ENCODE results near the gene FRK.
"Not testable (repeated sequence)": the region's sequence is repeated elsewhere in the genome, so short reads cannot be mapped to it uniquely, and the experiment has no call there.

The FRK gene

GRCh38 chr6:115944829-115945228, 115.9 kb downstream of the FRK start:
- not testable (repeated sequence) for H3K79me2 ChIP-seq (ENCODE audit: control insufficient read depth, insufficient read depth, low read length, poor library complexity); H4K91ac ChIP-seq (ENCODE audit: low read depth, low read length); H2BK120ac ChIP-seq (ENCODE audit: insufficient read depth, low read length, poor library complexity); H3K4me2 ChIP-seq (ENCODE audit: low read length); H2AFZ ChIP-seq (ENCODE audit: insufficient read depth, low read length, poor library complexity); H2BK12ac ChIP-seq (ENCODE audit: low read length); H2AK5ac ChIP-seq (ENCODE audit: low read length); H4K12ac ChIP-seq (ENCODE audit: low read depth, low read length); H3K4ac ChIP-seq (ENCODE audit: low read depth, low read length); H3K36me3 ChIP-seq (ENCODE audit: control insufficient read depth in 1 of 2, insufficient read depth in 2 of 2, low read length in 2 of 2); H3K9ac ChIP-seq (ENCODE audit: low read length); H3K4me1 ChIP-seq (ENCODE audit: control insufficient read depth in 1 of 2, insufficient read depth in 2 of 2, low read length in 2 of 2); DNase-seq; H2BK5ac ChIP-seq (ENCODE audit: low read depth, low read length, poor library complexity); H3K14ac ChIP-seq (ENCODE audit: low read length); H3K9me3 ChIP-seq (ENCODE audit: insufficient read depth, low read depth, low read length); H3K4me3 ChIP-seq (ENCODE audit: low read depth, low read length); H3K23ac ChIP-seq (ENCODE audit: low read length); H3K27me3 ChIP-seq (ENCODE audit: insufficient read depth, low read length); H4K8ac ChIP-seq (ENCODE audit: low read depth, low read length); H3K18ac ChIP-seq (ENCODE audit: low read length); H3K27ac ChIP-seq (ENCODE audit: low read depth, low read length); H3K79me1 ChIP-seq (ENCODE audit: low read length)

GRCh38 chr6:115937502-115937901, 123.2 kb downstream of the FRK start:
- not testable (repeated sequence) for H4K91ac ChIP-seq (ENCODE audit: low read depth, low read length); H2AFZ ChIP-seq (ENCODE audit: insufficient read depth, low read length, poor library complexity); H3K79me2 ChIP-seq (ENCODE audit: control insufficient read depth, insufficient read depth, low read length, poor library complexity); H3K79me1 ChIP-seq (ENCODE audit: low read length); H3K27ac ChIP-seq (ENCODE audit: low read depth, low read length); H3K36me3 ChIP-seq (ENCODE audit: control insufficient read depth in 1 of 2, insufficient read depth in 2 of 2, low read length in 2 of 2); H2BK12ac ChIP-seq (ENCODE audit: low read length); H3K9me3 ChIP-seq (ENCODE audit: insufficient read depth, low read depth, low read length); H2BK120ac ChIP-seq (ENCODE audit: insufficient read depth, low read length, poor library complexity); H3K4ac ChIP-seq (ENCODE audit: low read depth, low read length); DNase-seq; H3K27me3 ChIP-seq (ENCODE audit: insufficient read depth, low read length); H4K8ac ChIP-seq (ENCODE audit: low read depth, low read length); H3K18ac ChIP-seq (ENCODE audit: low read length); H3K4me2 ChIP-seq (ENCODE audit: low read length); H3K4me1 ChIP-seq (ENCODE audit: control insufficient read depth in 1 of 2, insufficient read depth in 2 of 2, low read length in 2 of 2); H2AK5ac ChIP-seq (ENCODE audit: low read length); H2BK5ac ChIP-seq (ENCODE audit: low read depth, low read length, poor library complexity); H3K4me3 ChIP-seq (ENCODE audit: low read depth, low read length); H4K12ac ChIP-seq (ENCODE audit: low read depth, low read length); H3K14ac ChIP-seq (ENCODE audit: low read length); H3K23ac ChIP-seq (ENCODE audit: low read length); H3K9ac ChIP-seq (ENCODE audit: low read length)
- no CpG with 5 or more reads among the region's 2 CpGs for WGBS (ENCODE audit: extremely low coverage, insufficient coverage, insufficient read length)

GRCh38 chr6:115935361-115935760, 125.3 kb downstream of the FRK start:
- Histone ChIP-seq H3K9me3 (ENCODE audit: insufficient read depth, low read depth, low read length) (no peaks in the 10 kb centered on the region), H3K79me2 (ENCODE audit: control insufficient read depth, insufficient read depth, low read length, poor library complexity) (no peaks in the 10 kb centered on the region), H3K27ac (ENCODE audit: low read depth, low read length) (no peak overlapping the region), H3K9ac (ENCODE audit: low read length) (no peak overlapping the region), H3K36me3 (ENCODE audit: control insufficient read depth in 1 of 2, insufficient read depth in 2 of 2, low read length in 2 of 2) (no peaks in the 10 kb centered on the region), H3K14ac (ENCODE audit: low read length) (no peak overlapping the region), H3K27me3 (ENCODE audit: insufficient read depth, low read length) (no peaks in the 10 kb centered on the region), H3K4me3 (ENCODE audit: low read depth, low read length) (no peak overlapping the region), H2AFZ (ENCODE audit: insufficient read depth, low read length, poor library complexity) (no peak overlapping the region), H2AK5ac (ENCODE audit: low read length) (no peak overlapping the region), H4K8ac (ENCODE audit: low read depth, low read length) (no peak overlapping the region), H2BK12ac (ENCODE audit: low read length) (no peak overlapping the region), H3K79me1 (ENCODE audit: low read length) (no peaks in the 10 kb centered on the region), H4K12ac (ENCODE audit: low read depth, low read length) (no peak overlapping the region), H3K23ac (ENCODE audit: low read length) (no peak overlapping the region), H2BK5ac (ENCODE audit: low read depth, low read length, poor library complexity) (no peak overlapping the region), H3K4me1 (ENCODE audit: control insufficient read depth in 1 of 2, insufficient read depth in 2 of 2, low read length in 2 of 2) (no peaks in the 10 kb centered on the region), H3K4me2 (ENCODE audit: low read length) (no peak overlapping the region), H3K4ac (ENCODE audit: low read depth, low read length) (no peak overlapping the region), H2BK120ac (ENCODE audit: insufficient read depth, low read length, poor library complexity) (no peak overlapping the region), H3K18ac (ENCODE audit: low read length) (no peak overlapping the region), H4K91ac (ENCODE audit: low read depth, low read length) (no peak overlapping the region)
- no CpG with 5 or more reads among the region's 8 CpGs for WGBS (ENCODE audit: extremely low coverage, insufficient coverage, insufficient read length)
- no peak for DNase-seq

- no peak overlapping the region for H2BK5ac ChIP-seq (ENCODE audit: low read depth, low read length, poor library complexity)
- H3K4me2 ChIP-seq (ENCODE audit: low read length), result no peak overlapping the region
- H3K9me3 ChIP-seq (ENCODE audit: insufficient read depth, low read depth, low read length), result no peaks in the 10 kb centered on the region
- H3K36me3 ChIP-seq (ENCODE audit: control insufficient read depth in 1 of 2, insufficient read depth in 2 of 2, low read length in 2 of 2), result no peaks in the 10 kb centered on the region
- no peak overlapping the region for H3K27ac ChIP-seq (ENCODE audit: low read depth, low read length)
- H4K91ac ChIP-seq (ENCODE audit: low read depth, low read length), result no peak overlapping the region
- no peak for DNase-seq
- no peak overlapping the region for H2AFZ ChIP-seq (ENCODE audit: insufficient read depth, low read length, poor library complexity)
- H2BK12ac ChIP-seq (ENCODE audit: low read length), result no peak overlapping the region
- H3K14ac ChIP-seq (ENCODE audit: low read length), result no peak overlapping the region
- no peaks in the 10 kb centered on the region for H3K4me1 ChIP-seq (ENCODE audit: control insufficient read depth in 1 of 2, insufficient read depth in 2 of 2, low read length in 2 of 2)
- no peaks in the 10 kb centered on the region for H3K27me3 ChIP-seq (ENCODE audit: insufficient read depth, low read length)
- no peaks in the 10 kb centered on the region for H3K79me1 ChIP-seq (ENCODE audit: low read length)
- no peaks in the 10 kb centered on the region for H3K79me2 ChIP-seq (ENCODE audit: control insufficient read depth, insufficient read depth, low read length, poor library complexity)
- H3K4ac ChIP-seq (ENCODE audit: low read depth, low read length), result no peak overlapping the region
- H4K8ac ChIP-seq (ENCODE audit: low read depth, low read length), result no peak overlapping the region
- no peak overlapping the region for H4K12ac ChIP-seq (ENCODE audit: low read depth, low read length)
- H3K4me3 ChIP-seq (ENCODE audit: low read depth, low read length), result no peak overlapping the region
- no CpG with 5 or more reads among the region's 2 CpGs for WGBS (ENCODE audit: extremely low coverage, insufficient coverage, insufficient read length)
- no peak overlapping the region for H3K18ac ChIP-seq (ENCODE audit: low read length)
- H2BK120ac ChIP-seq (ENCODE audit: insufficient read depth, low read length, poor library complexity), result no peak overlapping the region
- H3K23ac ChIP-seq (ENCODE audit: low read length), result no peak overlapping the region
- H2AK5ac ChIP-seq (ENCODE audit: low read length), result no peak overlapping the region
- H3K9ac ChIP-seq (ENCODE audit: low read length), result no peak overlapping the region
These were observed 125.9 kb downstream of the FRK start for GRCh38 chr6:115934829-115935228.

GRCh38 chr6:115934145-115934544, 126.5 kb downstream of the FRK start:
- Histone ChIP-seq H2AK5ac (ENCODE audit: low read length) (no peak overlapping the region), H4K91ac (ENCODE audit: low read depth, low read length) (no peak overlapping the region), H3K4ac (ENCODE audit: low read depth, low read length) (no peak overlapping the region), H2AFZ (ENCODE audit: insufficient read depth, low read length, poor library complexity) (no peak overlapping the region), H3K23ac (ENCODE audit: low read length) (no peak overlapping the region), H3K79me2 (ENCODE audit: control insufficient read depth, insufficient read depth, low read length, poor library complexity) (no peaks in the 10 kb centered on the region), H3K4me2 (ENCODE audit: low read length) (no peak overlapping the region), H4K12ac (ENCODE audit: low read depth, low read length) (no peak overlapping the region), H2BK12ac (ENCODE audit: low read length) (no peak overlapping the region), H3K79me1 (ENCODE audit: low read length) (no peaks in the 10 kb centered on the region), H3K27ac (ENCODE audit: low read depth, low read length) (no peak overlapping the region), H3K18ac (ENCODE audit: low read length) (no peak overlapping the region), H3K4me3 (ENCODE audit: low read depth, low read length) (no peak overlapping the region), H3K9me3 (ENCODE audit: insufficient read depth, low read depth, low read length) (no peaks in the 10 kb centered on the region), H3K14ac (ENCODE audit: low read length) (no peak overlapping the region), H2BK5ac (ENCODE audit: low read depth, low read length, poor library complexity) (no peak overlapping the region), H4K8ac (ENCODE audit: low read depth, low read length) (no peak overlapping the region), H3K27me3 (ENCODE audit: insufficient read depth, low read length) (no peaks in the 10 kb centered on the region), H3K9ac (ENCODE audit: low read length) (no peak overlapping the region), H3K4me1 (ENCODE audit: control insufficient read depth in 1 of 2, insufficient read depth in 2 of 2, low read length in 2 of 2) (no peaks in the 10 kb centered on the region), H2BK120ac (ENCODE audit: insufficient read depth, low read length, poor library complexity) (no peak overlapping the region), H3K36me3 (ENCODE audit: control insufficient read depth in 1 of 2, insufficient read depth in 2 of 2, low read length in 2 of 2) (no peaks in the 10 kb centered on the region)
- DNase-seq, result no peak
- no CpG with 5 or more reads among the region's 3 CpGs for WGBS (ENCODE audit: extremely low coverage, insufficient coverage, insufficient read length)

Measured in trophoblast cell (in vitro differentiated cells and primary cell).